Endothelial cell of umbilical vein (primary cell): ENCODE results near the gene KCNQ1OT1. TPM values are rescaled to one million over a fixed set of nuclear protein-coding genes. Genes with fewer than 3 reads are reported as not detected.

ENCODE experiments used
- BruUV-seq: library from RNA; stranded (reverse); fragments of 400-500 nt; replicated peaks from 2 replicates; lab custom pipeline; 2021; lab: Mats Ljungman, UMichigan
- CTCF ChIA-PET: fragments of 300-600, 350-600 bp; sonication (Branson Sonifier 250); formaldehyde crosslinking; loops from one replicate; lab custom pipeline; 2021; ENCODE audit warnings: antibody characterized with exemption, inconsistent platforms; lab: Charles Lee
- POLR2A ChIA-PET: fragments of 300-600, 350-600 bp; sonication (Branson Sonifier 250); formaldehyde crosslinking; loops from one replicate; lab custom pipeline; 2021; ENCODE audit warnings: antibody characterized with exemption, inconsistent platforms; lab: Charles Lee
- DNase-seq: peaks from one replicate; pipeline ENCODE4 v3.0.0-alpha.2; 2011; ENCODE audit warnings: low read depth, low spot score
- FAIRE-seq: peaks from 2 replicates; lab custom pipeline; 2011; peaks lifted over from hg19 to GRCh38; lab: Jason Lieb, UNC
- H2AFZ ChIP-seq: 2 replicates; pipeline ENCODE4 v1.6.0; 2012; ENCODE audit warnings: low read depth, low read length, control low read depth, inconsistent platforms
- H3K27ac ChIP-seq: 2 replicates; pipeline ENCODE4 v1.5.1; 2011; ENCODE audit warnings: low read depth, mild to moderate bottlenecking, control low read depth, low read length, moderate library complexity; ENCODE audit not compliant: insufficient read depth
- H3K27me3 ChIP-seq, 2 experiments: 2 replicates each; pipeline versions ENCODE4 v1.6.0 to v1.6.1; 2011; ENCODE audit warnings: low read length in 2 of 2, mixed read lengths in 1 of 2; ENCODE audit not compliant: control insufficient read depth in 2 of 2, insufficient read depth in 2 of 2
- H3K36me3 ChIP-seq, 2 experiments: 2 replicates in 1 of 2; 3 replicates in 1 of 2; pipeline ENCODE4 v1.5.1; 2011; ENCODE audit warnings: low read length in 2 of 2, mild to moderate bottlenecking in 1 of 2, moderate library complexity in 1 of 2; ENCODE audit not compliant: control insufficient read depth in 2 of 2, insufficient read depth in 2 of 2; ENCODE audit errors: extremely low read depth in 1 of 2
- H3K4me1 ChIP-seq: 3 replicates; pipeline ENCODE4 v1.5.1; 2011; ENCODE audit warnings: mild to moderate bottlenecking, low read length; ENCODE audit not compliant: control insufficient read depth, insufficient read depth; ENCODE audit errors: extremely low read depth
- H3K4me2 ChIP-seq: 2 replicates; pipeline ENCODE4 v1.6.1; 2011; ENCODE audit warnings: low read length, control low read depth, mixed read lengths; ENCODE audit not compliant: insufficient read depth
- H3K4me3 ChIP-seq, 3 experiments: fragments of 200-600 bp in 1 of 3; sonication (generic), shearing (Covaris generic) in 1 of 3; replicated peaks in 1 of 3; 2 replicates each; pipeline ENCODE4 v1.5.1; 2011 to 2016; ENCODE audit warnings: control low read depth in 3 of 3, low read length in 3 of 3, mild to moderate bottlenecking in 2 of 3, inconsistent platforms in 1 of 3, low read depth in 1 of 3, moderate library complexity in 1 of 3; ENCODE audit not compliant: insufficient read depth in 1 of 3
- H3K79me2 ChIP-seq: 2 replicates; pipeline ENCODE4 v1.6.0; 2012; ENCODE audit warnings: low read length, inconsistent platforms; ENCODE audit not compliant: control insufficient read depth, insufficient read depth
- H3K9ac ChIP-seq: replicated peaks from 2 replicates; pipeline ENCODE3; 2011; ENCODE audit warnings: low read length, control low read depth; ENCODE audit not compliant: insufficient read depth; ENCODE audit errors: extremely low read depth
- H3K9me1 ChIP-seq: replicated peaks from 3 replicates; pipeline ENCODE4 v1.6.0; 2011; ENCODE audit warnings: mild to moderate bottlenecking, low read length; ENCODE audit not compliant: control insufficient read depth, insufficient read depth; ENCODE audit errors: extremely low read depth
- H3K9me3 ChIP-seq: replicated peaks from 2 replicates; pipeline ENCODE4 v1.5.1; 2012; ENCODE audit warnings: low read length, inconsistent platforms; ENCODE audit not compliant: control insufficient read depth, insufficient read depth
- H4K20me1 ChIP-seq: replicated peaks from 2 replicates; pipeline ENCODE3; 2011; ENCODE audit warnings: mild to moderate bottlenecking, low read length; ENCODE audit not compliant: control insufficient read depth, insufficient read depth; ENCODE audit errors: extremely low read depth
- EZH2 ChIP-seq: IDR thresholded peaks from 2 replicates; pipeline ENCODE4 v1.6.1; 2012; ENCODE audit warnings: borderline replicate concordance, low read depth, mild to moderate bottlenecking, moderate library complexity, low read length, inconsistent platforms; ENCODE audit not compliant: severe bottlenecking
- FOS ChIP-seq: IDR thresholded peaks from 2 replicates; pipeline ENCODE4 v1.6.1; 2011; ENCODE audit warnings: mild to moderate bottlenecking, low read length, moderate library complexity, borderline replicate concordance; ENCODE audit not compliant: insufficient read depth
- GATA2 ChIP-seq: IDR thresholded peaks from 2 replicates; pipeline ENCODE4 v1.7.0; 2011; ENCODE audit warnings: low read depth, mild to moderate bottlenecking, moderate library complexity, mixed read lengths, low read length; ENCODE audit not compliant: insufficient read length, insufficient read depth
- JUN ChIP-seq: IDR thresholded peaks from 2 replicates; pipeline ENCODE4 v1.6.1; 2011; ENCODE audit warnings: borderline replicate concordance, low read depth; ENCODE audit not compliant: insufficient read length, insufficient read depth
- MYC ChIP-seq: IDR thresholded peaks from one replicate; pipeline ENCODE4 v1.6.1; 2011; ENCODE audit warnings: mild to moderate bottlenecking, low read depth, low read length
- POLR2A ChIP-seq: IDR thresholded peaks from 2 replicates; pipeline ENCODE4 v1.6.1; 2012; ENCODE audit warnings: low read depth, mild to moderate bottlenecking, control low read depth, low read length
- POLR2AphosphoS5 ChIP-seq: IDR thresholded peaks from 2 replicates; pipeline ENCODE4 v1.6.1; 2012; ENCODE audit warnings: low read depth, mild to moderate bottlenecking, control low read depth, low read length, moderate library complexity; ENCODE audit not compliant: insufficient read depth
- dilution Hi-C: fragments of 300-500 bp; cut with MboI; formaldehyde crosslinking; loops from one replicate; pipeline ENCODE4 v1.15.0; 2019; ENCODE audit warnings: low sequenced_read_pairs; ENCODE audit not compliant: extremely low pct_ligation_motif_present
- intact Hi-C: fragments of 100-400 bp; cut with micrococcal nuclease; formaldehyde crosslinking; loops from one replicate; pipeline ENCODE4 v1.10.0; 2022
- polyA plus RNA-seq, 4 experiments: library from polyadenylated mRNA; depleted of rRNA in 3 of 4; stranded (reverse) in 3 of 4; unstranded in 1 of 4; fragments of >200 nt; gene quantifications; 2 replicates each; pipeline versions ENCODE4 v1.2.1 to v1.2.3, GENCODE V29; 2011 to 2012; ENCODE audit warnings: missing spikeins in 1 of 4
- total RNA-seq: library from RNA; stranded (reverse); gene quantifications from 2 replicates; pipeline ENCODE4 v1.2.3, GENCODE V29; 2021
- TF ChIP-seq, protein P1 (sequence below): IDR thresholded peaks from 2 replicates; pipeline ENCODE4 v1.6.1; 2011; ENCODE audit not compliant: insufficient read depth, insufficient read length
- TF ChIP-seq, protein P2 (sequence below), 2 donors: IDR thresholded peaks; 1 replicate in 1 of 2; 2 replicates in 1 of 2; pipeline ENCODE4 v1.5.1; 2011; ENCODE audit warnings: low read length in 2 of 2, mild to moderate bottlenecking in 2 of 2, moderate library complexity in 2 of 2, control low read depth in 1 of 2, inconsistent platforms in 1 of 2, low read depth in 1 of 2; ENCODE audit not compliant: insufficient read depth in 1 of 2; ENCODE audit errors: extremely low read depth in 1 of 2

Gene KCNQ1OT1
- total and polyA plus RNA-seq, 2 donors (not counting 3 experiments of a cell fraction or from before 2014, with no cell fraction given), result 0.11 to 1.8 TPM

DNA sequence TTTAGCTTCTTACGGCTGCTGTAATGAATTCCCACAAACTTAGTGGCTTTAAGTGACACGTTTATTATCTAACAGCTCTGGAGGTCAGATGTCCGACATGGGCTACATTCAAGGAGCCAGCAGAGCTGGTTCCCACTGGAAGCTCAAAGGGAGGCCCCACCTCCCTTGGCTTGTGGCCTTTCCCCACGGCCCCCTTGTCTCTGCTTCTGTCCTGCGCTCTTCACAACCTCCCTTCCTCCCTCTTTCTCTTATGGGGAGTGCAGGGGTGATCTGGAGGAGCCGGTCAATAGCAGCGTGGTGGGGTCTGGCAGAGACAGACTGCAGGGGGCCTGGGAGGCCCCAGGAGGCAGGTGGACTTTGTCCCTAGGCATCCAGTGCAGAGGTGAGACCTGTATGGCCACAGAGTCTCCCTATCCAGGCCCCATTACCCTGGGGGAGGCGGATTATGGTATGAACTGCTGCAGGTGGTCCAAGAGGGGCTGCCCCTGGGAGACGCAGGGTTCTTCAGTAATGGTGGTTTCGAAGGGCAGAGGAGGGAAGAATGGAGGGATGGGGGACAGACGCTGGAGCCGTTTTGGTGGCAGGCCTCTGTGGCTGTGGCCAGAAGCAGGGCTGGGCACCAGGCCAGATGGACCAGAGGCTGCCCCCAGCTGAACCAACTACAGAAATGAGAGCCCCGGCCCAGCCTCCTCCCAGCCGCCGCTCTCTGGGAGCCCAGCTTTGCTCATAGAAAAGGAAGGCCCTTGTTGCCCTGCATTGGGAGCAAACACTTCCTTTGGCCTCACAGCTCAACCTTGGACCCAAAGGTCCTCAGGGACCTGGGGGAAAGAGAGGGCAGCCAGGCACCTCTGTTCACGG lies 30.7 kb upstream of the KCNQ1OT1 start:
- H3K4me1 ChIP-seq, result no peaks in the 10 kb centered on the region
- no TSS peak for BruUV-seq
- H3K27ac ChIP-seq, result no peak overlapping the region
- H3K36me3 ChIP-seq, result no peaks in the 10 kb centered on the region
- CTCF ChIA-PET, result no interaction called here
- H3K79me2 ChIP-seq, result no peaks in the 10 kb centered on the region
- dilution Hi-C loops (no loop called here), intact Hi-C loops (no loop called here)
- H3K9me3 ChIP-seq, result no peaks in the 10 kb centered on the region
- no peak overlapping the region for H3K9ac ChIP-seq
- POLR2A ChIA-PET, result no interaction called here
- FAIRE-seq (no peak), DNase-seq (no peak)
- no peak overlapping the region for H2AFZ ChIP-seq
- H3K9me1 ChIP-seq, result no peaks in the 10 kb centered on the region
- TF ChIP-seq EZH2 (no peak), FOS (no peak), MYC (no peak), JUN (no peak), GATA2 (no peak), POLR2A (no peak), POLR2AphosphoS5 (no peak)
- TF ChIP-seq, protein P1, sequence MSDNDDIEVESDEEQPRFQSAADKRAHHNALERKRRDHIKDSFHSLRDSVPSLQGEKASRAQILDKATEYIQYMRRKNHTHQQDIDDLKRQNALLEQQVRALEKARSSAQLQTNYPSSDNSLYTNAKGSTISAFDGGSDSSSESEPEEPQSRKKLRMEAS, result no peak
- TF ChIP-seq, protein P2, sequence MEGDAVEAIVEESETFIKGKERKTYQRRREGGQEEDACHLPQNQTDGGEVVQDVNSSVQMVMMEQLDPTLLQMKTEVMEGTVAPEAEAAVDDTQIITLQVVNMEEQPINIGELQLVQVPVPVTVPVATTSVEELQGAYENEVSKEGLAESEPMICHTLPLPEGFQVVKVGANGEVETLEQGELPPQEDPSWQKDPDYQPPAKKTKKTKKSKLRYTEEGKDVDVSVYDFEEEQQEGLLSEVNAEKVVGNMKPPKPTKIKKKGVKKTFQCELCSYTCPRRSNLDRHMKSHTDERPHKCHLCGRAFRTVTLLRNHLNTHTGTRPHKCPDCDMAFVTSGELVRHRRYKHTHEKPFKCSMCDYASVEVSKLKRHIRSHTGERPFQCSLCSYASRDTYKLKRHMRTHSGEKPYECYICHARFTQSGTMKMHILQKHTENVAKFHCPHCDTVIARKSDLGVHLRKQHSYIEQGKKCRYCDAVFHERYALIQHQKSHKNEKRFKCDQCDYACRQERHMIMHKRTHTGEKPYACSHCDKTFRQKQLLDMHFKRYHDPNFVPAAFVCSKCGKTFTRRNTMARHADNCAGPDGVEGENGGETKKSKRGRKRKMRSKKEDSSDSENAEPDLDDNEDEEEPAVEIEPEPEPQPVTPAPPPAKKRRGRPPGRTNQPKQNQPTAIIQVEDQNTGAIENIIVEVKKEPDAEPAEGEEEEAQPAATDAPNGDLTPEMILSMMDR (IDR thresholded peaks at IDR 0.05; ENCODE audit: extremely low read depth in 1 of 2, insufficient read depth in 1 of 2, low read depth in 1 of 2, low read length in 2 of 2), result no peak
- no peak overlapping the region for H3K4me2 ChIP-seq
- H3K27me3 ChIP-seq, result no peaks in the 10 kb centered on the region
- no peaks in the 10 kb centered on the region for H4K20me1 ChIP-seq
- H3K4me3 ChIP-seq, result no peak overlapping the region
